Muscle of back (tissue), 11 donors: ENCODE measurements around the gene WNT2. TPM values are rescaled to one million over a fixed set of nuclear protein-coding genes. Genes with fewer than 3 reads are reported as not detected.
"Not testable (repeated sequence)": the region's sequence is repeated elsewhere in the genome, so short reads cannot be mapped to it uniquely, and the experiment has no call there.

Experiments used
- DNase-seq, 3 donors: peaks; one replicate each; pipeline versions ENCODE4 v3.0.0 to v3.0.0-alpha.2; 2013
- polyA plus RNA-seq, 10 donors: library from polyadenylated mRNA; unstranded; fragments of 120-200 nt; gene quantifications; one replicate each; pipeline ENCODE4 v1.2.1, GENCODE V29; 2013; ENCODE audit not compliant: insufficient read length in 10 of 10

Gene WNT2
- polyA plus RNA-seq, 10 donors: 1.2 to 13.0 (median 3.9) TPM

DNA sequence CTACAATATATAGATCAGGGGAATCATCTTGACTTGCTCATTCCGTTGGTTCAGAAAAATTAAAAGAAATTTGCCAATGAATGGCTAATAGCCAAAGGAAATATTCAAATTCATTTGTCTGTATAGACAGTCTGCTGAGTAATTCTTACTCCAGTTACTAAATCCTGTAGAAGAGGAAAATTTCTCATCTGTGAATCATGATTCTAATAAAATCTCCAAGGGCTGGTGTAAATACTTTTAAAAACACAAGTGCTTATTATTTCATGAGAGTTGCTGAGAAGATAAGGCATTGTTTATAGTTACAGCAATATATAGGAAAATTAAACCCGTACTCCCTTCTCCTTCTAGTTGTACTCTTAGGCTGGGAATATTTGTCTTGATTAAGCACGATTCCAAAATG lies 53.0 kb downstream of the WNT2 start:
- peak in 1 of 3 donors; percentile 60 for DNase-seq

DNA sequence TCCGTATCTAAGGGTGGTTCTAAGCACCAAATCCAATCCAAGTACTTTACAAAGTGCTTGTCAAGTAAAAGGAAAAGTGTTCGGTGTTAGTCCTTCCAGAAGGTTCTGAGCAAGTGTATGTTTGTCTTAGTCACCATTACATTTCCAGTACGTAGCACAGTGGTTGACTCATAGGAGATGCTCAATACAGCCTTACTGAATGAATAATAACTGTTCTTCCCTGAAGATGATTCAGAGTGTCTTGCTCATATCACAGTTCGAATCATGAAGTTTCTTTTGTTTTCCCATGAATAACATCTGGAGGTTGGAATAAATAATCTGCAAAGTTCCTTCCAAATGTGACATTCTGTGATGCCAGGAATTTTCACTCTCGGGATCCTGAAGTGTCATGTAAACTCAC lies 53.4 kb downstream of the WNT2 start:
- peak in 1 of 3 donors; percentile 84 for DNase-seq

DNA sequence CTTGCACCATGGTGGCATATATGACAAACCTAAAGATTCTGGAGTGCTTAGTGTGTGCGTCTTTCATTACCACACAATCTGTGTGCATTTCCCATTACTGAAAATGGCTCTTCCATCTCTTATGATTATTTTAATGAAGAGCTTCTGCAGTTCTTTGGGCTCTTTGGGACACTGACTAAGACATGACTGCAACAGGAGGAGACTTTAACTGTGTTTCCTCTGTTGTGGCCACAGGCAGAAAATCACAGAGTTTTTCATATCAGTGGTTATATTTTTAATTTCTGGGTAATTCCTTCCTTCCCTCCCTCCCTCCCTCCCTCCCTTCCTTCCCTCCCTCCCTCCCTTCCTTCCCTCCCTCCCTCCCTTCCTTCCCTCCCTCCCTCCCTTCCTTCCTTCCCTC lies 58.1 kb downstream of the WNT2 start:
- DNase-seq: no peak

DNA sequence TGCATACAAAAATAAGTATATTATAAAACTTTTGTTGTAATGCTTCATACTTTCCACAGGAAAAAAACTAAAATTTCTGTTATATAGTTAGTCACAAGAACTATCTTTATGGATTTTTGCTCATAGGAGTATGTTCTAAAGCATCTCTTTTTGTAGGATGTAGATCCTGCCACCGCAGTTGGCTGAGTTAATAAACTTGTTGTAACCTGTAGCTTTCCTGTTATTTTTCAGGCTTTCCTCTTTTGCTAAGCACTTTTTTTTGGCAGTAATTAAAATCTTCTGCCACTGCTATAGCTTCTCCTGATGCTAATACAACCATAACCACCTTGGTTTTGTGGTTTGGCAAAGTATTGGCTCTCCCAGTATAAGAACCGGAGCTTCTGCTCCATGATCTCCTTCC lies 60.3 kb downstream of the WNT2 start:
- DNase-seq: no peak

DNA sequence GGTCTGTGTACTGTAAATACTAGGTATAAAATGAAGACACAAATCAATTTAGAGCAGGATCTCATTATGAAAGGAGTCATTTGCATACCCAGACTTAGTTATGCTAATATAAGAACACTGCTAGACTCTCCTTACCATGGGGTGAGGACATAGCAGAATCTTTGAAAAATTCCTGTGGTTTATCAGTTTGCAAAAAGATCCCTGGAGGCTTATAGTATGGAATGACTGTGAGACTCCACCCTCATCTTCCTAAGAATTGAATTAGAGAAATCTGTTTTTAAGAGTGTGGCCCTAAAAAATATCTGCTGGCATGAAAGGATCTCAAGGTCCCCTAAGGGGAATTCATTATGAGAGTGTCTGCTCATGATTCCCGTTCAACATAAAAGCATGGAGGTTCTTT lies 63.2 kb downstream of the WNT2 start:
- DNase-seq: peak in 1 of 3 donors; percentile 72

DNA sequence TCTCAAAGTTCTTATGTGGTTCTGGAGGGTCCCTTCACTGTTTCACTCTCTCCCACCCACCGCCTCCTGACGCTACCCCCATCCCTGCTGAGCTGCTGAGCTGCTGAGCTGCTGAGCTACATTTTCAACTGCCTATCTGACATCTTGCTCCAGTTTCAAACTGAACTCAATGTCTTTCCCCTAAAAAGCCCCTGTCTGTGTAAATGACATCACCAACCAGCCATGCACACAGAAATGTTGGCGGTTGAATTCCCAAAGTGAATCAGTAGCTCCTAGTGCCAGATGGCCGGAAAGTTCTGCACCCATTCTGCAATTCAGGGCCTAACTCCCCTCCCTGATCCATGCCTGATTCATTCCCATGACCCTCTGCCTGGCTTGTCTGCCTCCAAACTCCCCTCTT lies 71.2 kb downstream of the WNT2 start:
- peak in 1 of 3 donors; percentile 88 for DNase-seq

DNA sequence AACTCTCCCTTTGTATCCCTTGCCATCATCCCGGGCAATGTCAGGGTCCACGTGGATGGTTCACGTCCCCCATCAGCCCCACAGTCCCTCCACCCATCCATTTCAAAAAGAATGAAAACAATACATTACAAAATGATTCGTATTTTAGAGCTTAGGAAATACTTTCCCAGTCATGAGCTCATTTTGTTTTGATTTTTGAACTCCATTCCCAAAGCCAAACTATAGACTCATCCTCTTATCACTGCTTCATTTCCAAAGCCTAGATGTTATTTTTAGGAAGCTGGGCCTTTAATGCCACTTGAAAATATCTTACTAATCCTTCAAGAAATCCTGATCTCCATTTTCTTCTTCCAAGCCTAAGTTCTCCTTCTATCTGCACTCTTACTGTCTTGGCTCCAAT lies 72.1 kb downstream of the WNT2 start:
- DNase-seq: peak in 1 of 3 donors; percentile 38

DNA sequence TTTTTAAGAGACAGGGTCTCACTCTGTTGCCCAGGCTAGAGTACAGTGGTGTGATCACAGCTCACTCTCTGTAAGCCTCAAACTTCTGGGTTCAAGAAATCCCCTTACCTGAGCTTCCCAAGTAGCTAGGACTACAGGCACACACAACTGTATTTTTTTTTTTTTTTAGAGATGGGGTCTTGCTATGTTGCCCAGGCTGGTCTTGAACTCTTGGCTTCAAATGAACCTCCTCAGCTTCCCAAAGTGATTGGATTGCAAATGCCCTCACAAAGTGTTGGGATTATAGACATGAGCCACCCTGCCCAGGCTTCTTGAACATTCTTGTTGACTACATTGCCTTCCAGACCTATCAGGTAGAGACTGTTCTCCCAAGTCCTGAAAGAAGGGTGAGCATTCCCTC lies 72.6 kb downstream of the WNT2 start:
- DNase-seq: no peak

DNA sequence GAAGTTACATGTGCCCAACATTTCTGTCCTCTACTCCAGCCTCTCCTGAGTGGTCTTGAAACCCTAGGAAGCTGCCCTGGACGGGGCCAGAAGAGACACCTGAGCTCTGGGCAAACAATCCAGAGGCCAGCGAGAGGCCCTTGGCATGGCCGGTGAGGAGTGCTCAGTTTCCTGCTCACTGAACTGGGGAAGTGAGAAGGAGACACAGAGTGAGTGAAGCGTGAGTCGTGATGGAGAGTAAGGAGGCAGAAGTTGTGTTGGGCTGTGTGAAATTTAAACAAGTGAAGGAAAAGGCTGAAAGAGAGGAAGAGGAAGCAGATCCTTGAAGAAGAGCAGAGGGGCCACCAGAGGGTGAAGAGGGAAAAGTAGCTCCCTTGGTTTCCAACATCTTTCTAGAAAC lies 73.2 kb downstream of the WNT2 start:
- DNase-seq: no peak

DNA sequence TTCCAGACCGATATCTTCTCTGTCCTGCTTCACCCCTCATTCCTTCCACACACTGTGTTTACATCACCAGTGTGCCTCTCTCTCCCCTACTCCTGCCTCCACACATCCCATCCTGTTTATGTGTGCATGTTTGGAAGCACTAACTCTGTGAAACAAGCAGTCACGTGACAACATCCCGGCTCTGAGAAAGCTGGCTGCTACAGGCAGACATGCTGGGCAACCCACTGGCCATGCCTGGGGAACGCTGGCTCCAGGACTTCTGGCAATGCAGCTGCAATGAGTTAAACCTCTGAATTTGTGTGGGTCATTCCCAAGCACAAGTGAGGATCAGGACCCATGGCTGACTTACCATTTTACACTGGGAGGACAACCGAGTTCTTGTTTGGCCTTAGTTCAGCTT lies 74.0 kb downstream of the WNT2 start:
- no peak for DNase-seq

DNA sequence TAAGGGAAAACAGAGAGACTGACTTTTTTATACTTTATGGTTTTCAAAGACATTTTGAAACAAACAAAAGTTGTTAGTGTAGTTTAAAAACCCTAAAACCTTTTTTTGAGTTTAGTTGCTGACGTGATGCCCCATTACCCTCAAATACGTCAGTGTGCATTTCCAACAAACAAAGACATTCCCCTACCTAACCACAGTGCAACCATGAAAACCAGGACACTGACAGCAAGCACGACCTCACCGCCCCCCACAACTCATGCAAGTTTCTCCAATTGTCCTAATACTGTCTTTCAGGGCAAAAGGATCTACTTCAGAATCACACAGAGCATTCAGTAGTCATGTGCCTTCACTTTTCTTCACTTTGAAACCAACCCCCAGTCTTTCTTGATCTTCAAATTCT lies 75.0 kb downstream of the WNT2 start:
- DNase-seq: no peak

DNA sequence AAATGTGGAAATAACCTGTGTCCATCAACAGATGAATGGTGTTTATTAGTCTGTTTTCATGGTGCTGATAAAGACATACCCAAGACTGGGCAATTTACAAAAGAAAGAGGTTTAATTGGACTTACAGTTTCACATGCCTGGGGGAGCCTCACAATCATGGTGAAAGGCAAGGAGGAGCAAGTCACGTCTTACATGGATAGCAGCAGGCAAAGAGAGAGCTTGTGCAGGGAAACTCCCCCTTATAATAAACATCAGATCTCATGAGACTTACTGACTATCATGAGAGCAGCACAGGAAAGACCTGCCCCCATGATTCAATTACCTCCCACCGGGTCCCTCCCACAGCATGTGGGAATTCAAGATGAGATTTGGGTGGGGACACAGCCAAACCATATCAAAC lies 77.2 kb downstream of the WNT2 start:
- DNase-seq: not testable (repeated sequence)

DNA sequence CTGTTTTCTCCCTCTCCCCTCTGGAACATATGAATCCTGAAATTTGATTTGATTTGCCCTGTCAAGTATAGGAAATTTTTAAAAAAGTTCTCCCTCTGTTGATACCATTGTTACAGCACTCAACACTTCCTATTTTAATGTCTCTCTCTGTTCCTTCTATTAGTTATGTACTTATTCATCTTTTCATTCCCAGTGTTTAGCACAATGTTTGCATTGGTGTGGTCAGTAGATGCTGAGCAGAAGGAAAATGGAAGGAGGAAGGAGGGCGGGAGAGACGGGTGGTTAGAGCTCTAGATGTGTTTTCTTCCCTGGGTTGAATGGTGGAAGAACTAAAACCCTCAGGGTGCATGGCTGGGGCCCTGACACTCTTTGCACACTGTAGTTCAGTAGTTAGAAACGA lies 79.5 kb downstream of the WNT2 start:
- no peak for DNase-seq

DNA sequence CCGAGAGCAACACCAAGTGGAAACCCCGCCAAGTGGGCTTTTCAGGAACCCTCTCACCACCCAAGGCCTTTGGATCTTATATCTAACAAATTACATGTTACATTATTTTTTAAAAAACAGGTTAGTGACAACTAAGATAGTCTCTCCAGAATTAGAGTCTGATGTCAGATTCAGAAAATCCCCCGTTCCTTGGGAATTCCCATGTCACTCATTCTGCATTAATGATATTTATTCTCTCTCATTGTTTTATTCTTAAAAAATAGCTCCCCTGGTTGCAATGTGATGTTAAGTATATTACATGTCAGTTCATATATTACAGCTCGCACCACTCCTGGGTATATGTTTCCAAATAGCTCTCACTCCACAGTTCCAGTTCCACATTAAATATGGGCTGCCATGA lies 81.8 kb downstream of the WNT2 start:
- no peak for DNase-seq

DNA sequence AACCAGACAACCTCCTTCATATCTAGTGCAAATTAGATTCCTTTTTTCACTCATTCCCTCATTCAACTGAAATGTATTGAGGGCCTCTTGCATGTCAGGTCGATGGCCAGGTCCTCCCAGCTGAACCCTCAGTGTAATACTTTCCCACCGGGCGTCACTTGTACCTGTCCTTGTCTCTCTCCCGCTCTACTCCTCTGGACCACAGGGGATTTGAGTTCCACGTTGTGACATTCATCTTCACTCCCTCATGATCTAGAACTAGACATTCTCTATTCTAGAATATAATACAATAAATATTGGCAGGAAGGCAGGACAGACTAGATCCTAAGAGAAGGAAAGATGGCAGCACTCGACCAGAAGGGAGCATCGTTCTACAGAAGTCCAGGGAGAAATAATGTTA lies 83.9 kb downstream of the WNT2 start:
- DNase-seq: no peak

DNA sequence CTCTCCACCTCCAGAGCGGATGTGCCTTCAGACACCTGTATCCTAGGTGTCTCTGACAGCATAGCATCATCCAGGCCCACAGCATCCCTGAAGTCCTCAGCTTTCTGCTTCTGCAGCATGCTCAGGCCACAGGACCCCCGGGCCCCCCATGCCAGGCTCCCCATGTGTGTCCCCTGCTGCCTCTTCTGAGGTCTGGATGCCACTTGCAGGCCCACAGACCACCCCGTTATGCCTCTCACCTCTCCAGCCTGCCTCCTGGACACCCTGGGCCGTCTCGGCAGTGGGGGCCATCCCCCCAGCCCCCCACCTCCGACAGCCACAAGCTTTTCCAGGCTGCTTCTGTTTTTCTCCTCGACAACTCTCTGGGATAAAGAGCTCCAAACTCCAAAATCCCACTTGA lies 84.4 kb downstream of the WNT2 start:
- no peak for DNase-seq

DNA sequence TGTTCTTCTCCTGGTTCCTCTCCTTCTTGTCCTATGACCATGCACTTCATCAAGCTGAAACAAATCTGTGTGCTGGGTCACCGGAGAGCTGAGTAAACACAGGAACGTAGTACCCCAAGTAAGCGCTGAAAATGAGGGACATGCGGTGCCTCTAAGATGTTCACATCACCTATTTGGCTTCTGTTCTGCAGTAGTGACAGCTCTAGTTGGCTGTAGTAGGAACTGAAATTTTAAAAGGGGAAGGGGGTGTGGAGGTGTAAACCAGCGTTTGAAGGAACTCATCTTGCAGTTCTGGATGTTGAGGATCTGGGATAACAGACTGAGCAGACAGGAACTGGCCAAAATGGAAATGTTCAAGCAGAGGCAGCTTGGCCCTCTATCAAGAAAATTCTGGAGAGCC lies 85.2 kb downstream of the WNT2 start:
- DNase-seq: no peak

DNA sequence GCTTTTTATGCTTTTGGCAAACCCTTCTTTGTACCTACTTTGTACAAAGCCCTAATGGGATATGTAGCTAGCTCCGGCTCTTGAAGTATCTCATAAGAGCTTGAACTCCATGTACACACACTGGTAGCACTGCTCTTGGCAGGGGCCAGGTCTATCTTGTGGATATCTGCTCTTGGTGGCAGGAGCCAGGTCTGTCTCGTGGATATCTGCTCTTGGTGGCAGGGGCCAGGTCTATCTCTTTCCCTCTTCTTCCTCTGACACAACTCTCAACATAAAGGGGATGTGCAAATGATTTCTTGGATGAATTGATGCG lies 91.9 kb downstream of the WNT2 start:
- no peak for DNase-seq

DNA sequence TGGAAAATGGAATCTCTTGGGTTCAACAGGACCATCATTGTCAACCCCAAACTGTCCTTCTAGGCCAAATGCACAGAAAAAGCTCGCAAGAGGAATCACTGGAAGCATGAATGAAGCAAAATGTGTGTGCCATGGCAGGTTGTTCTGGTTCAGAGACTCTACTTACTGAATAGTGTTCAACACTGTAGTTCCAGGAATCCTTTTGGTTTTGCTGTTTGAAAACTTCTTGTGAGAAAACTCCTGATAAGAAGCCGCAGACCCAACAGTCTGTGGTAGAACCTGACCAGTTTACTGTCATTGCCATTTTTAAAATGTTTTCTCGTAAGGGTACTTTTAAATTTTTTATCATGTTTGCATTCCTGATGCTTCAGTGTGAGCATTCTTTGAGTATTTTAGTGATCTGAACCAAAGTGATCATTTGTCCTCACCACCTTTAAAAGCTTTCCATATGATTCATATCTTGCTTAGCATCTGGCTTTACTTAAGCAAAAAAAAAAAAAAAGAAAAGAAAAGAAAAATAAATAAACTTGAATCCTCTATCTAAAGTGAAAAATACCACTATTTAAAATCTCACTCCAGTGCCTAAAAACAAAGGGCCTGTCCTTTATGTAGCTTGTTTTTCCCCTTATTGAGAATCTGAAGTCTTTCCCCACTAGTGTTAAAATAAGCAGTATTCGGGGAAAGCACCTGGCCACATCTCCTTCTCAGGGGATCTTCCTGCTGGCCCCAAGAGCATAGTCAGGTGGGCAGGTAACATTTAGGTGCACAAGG lies 92.4 kb downstream of the WNT2 start:
- peak in 1 of 3 donors; percentile 69 for DNase-seq

DNA sequence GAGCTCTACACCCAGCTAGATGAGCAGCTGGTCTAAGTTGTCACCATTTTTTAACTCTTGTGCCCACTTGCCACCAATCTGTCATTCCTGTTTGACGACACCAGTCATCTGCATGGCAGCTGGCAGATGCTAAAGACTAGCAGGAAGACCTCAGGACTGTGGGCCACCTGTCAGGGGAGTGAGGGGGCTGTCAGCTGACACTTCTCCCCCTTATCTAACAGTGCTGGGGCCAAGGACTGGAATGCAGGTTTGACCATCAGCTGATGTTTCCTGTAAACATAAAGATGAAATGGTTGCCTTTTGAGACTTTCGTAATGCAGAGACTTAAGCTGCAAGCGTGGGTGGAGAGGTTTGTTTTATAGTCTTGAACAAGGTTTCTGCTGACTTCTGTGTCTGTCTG lies 93.5 kb downstream of the WNT2 start:
- peak; percentile 38 to 66 (median 58) for DNase-seq

DNA sequence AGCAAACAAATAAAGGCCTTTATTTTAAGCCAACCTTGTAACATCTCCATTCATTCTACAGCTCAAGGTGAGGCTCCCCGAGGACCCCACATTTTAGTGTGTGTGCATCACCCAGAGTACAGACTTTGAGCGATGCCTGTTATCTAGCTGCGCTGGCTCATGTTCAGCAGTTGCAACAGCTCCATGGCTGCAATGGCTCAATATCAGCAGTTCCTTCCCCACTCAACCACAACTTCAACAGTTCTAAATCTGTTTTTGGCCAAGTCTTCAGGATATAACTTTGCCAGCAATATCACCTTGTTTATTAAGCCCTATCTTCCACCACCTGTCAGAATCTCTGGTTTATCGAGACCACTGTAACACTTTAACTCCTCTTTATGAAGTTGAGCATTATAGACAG lies 95.8 kb downstream of the WNT2 start:
- DNase-seq: no peak

DNA sequence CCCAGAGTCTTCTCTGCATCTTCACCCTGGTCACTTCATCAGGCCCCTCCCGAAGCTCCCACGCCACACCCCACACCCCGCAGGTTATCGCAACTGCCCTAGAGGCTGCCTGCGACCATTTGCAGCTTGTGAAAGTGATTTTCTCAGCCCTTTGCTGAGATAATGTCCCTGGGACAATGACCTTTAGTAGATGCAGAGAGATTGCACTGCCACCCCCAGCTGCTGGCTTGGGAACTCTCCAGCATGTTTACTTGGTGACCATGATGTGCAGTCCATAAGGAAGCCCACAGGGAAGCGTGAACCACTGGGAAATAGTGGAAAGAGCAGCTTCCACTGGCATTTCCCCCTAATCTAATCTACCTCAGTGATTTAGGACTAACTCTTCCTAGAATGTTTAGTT lies 97.3 kb downstream of the WNT2 start:
- no peak for DNase-seq
